GM11168 (cell line): ENCODE results near the gene ASPSCR1.
"Not testable (repeated sequence)": the region's sequence is repeated elsewhere in the genome, so short reads cannot be mapped to it uniquely, and the experiment has no call there.

Experiments used
- in situ Hi-C: fragments of 300-500 bp; cut with MboI; formaldehyde crosslinking; loops from one replicate; pipeline ENCODE4 v1.12.0; 2022; ENCODE audit warnings: low sequenced_read_pairs; ENCODE audit not compliant: unreplicated experiment

Gene ASPSCR1

GRCh38 chr17:82035956-82036633 lies 58.7 kb downstream of the ASPSCR1 start:
- in situ Hi-C loops: no loop called here

DNA sequence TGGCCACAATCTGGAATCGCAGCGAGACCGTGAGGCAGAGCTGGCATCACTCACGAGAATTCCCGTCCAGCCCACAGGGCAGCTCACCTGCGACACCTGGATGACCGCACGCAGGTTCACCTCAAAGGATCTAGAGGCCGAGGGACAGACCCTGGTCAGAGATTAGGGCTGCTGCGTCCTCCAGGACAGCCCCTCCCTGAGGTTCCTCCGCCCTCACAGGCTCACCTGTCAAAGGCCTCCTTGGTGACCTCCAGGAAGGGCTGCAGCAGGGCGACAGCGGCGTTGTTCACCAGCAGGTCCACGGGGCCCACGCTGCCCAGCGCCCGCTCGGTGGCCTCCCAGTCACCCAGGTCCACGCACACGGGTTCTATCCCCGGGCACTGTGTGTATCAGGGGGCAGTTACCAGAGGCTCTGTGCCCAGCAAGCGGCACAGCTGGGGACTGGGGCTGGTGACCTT lies 59.2 kb downstream of the ASPSCR1 start:
- in situ Hi-C loops: no loop called here

DNA sequence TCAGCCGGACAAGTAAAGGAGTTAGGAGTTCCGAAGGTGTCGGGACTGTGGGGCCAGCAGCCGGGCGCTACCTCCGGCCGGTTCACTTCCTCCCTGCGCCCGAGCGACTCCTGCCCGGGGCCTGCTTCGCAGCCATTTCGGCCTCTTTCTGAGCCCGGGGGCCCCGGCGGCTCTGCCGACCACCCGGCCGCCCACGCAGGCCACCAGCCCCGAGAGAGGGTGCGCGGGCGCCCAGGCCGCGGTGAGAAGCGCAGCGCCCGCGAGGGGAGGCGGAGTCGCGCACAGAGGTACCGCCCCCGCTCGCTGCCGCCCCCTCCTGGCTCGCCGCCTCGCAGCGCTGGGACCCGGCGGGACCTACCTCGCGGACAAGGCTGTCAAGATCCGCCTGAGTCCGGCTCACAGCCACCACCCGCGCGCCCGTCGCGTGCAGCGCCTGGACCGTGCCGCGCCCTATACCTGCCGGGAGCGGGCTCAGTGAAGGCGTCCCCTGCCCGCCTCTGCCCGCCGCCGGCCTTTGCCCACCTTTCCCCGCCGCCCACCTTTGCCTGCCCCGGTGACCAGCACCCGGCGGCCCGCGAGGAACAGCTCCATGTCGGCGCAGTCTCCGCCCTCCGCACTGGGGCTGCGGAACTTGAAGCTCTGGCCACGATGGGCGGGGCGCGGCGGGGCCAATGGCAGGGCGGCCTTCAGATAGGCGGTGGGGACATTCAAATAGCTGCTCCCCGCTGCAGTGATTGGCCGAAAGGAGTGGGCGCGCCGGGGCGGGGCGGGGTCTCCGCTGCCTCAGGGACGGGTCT lies 59.9 kb downstream of the ASPSCR1 start, which contains the start of gene DCXR:
DCXR (minus strand) TSS at position 606 of the 797 bp plus-strand sequence; CDS start at position 591, 15 bp downstream.
- in situ Hi-C loops: no loop called here

GRCh38 chr17:82037889-82038195 lies 60.4 kb downstream of the ASPSCR1 start:
- in situ Hi-C loops: no loop called here

GRCh38 chr17:82038796-82039409 lies 61.5 kb downstream of the ASPSCR1 start:
- in situ Hi-C loops: not testable (repeated sequence)

- in situ Hi-C loops: no loop called here
Measured at GRCh38 chr17:82039695-82040299, 62.4 kb downstream of the ASPSCR1 start.

DNA sequence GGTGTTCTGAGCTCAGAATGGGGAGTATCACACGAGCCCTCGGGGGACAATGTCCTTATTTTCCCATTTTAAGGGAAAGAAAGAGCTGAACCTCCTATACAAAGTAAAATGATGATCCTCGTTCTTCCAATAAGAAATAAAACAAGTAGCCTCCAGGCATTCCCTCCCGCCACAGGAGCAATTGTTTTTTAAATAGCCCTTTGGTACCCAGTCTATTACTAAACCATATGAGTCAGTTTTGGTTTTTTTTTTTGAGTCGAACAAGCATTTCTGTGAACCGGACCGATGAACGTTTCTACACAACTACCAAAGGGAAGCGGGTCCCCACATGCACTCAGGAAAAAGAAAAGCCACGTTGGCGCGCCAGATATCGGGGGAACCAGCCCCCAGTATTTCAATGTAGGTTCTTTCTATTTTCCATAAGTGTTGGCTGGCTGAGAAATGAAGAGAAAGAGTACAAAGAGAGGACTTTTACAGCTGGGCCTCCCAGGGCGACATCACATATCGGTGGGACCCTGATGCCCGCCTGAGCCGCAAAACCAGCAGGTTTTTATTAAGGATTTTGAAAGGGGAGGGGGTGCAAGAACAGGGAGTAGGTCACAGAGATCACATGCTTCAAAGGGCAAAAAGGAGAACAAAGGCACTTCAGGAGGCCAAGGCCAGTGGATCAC lies 63.9 kb downstream of the ASPSCR1 start:
- in situ Hi-C loops: no loop called here

GRCh38 chr17:82042649-82043048 lies 65.2 kb downstream of the ASPSCR1 start:
- in situ Hi-C loops: no loop called here

DNA sequence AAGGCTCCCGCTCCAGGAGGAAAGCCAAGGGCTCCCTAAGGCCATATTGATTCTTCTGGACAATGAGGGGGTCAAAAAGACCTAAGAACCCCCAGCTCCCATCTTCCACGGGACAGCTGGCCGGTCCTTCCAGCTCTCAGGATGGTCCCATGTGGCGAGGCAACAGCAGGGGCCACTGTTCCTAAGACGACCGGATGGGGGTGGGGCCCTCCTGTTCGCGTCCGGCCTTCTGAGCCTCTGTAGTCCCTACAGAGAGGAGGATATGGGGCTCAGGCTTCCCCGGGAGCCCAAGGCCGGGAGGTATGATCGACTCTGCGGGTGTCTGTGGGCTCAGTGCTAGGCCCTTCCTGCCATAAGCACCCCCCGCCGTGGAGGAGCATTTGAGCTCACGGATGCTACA lies 66.1 kb downstream of the ASPSCR1 start:
- in situ Hi-C loops: no loop called here

GRCh38 chr17:82045936-82046484 lies 68.6 kb downstream of the ASPSCR1 start:
- in situ Hi-C loops: no loop called here

DNA sequence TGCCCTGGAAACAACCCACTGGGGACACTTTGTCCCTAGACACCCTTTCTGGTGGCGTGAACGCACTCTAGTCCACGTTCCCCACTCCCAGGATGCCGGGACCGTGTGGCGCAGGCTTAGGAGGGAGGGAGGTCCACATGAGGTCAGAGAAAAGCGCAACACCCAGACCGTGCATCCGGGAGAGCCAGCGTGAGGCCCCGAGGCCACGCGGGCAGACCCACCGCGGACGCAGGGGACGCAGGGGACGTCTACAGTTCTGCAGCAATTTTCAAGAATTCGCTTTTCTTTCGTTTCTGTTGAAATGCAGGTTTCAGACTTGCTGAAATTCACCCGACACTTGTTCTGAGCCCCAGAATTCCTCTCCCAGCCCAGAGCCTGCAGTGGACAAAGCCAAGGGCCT lies 69.5 kb downstream of the ASPSCR1 start:
- in situ Hi-C loops: no loop called here

- in situ Hi-C loops: no loop called here
Measured at GRCh38 chr17:82047379-82047778, 70.0 kb downstream of the ASPSCR1 start.

- in situ Hi-C loops: no loop called here
Measured at GRCh38 chr17:82047914-82048570, 70.6 kb downstream of the ASPSCR1 start.

DNA sequence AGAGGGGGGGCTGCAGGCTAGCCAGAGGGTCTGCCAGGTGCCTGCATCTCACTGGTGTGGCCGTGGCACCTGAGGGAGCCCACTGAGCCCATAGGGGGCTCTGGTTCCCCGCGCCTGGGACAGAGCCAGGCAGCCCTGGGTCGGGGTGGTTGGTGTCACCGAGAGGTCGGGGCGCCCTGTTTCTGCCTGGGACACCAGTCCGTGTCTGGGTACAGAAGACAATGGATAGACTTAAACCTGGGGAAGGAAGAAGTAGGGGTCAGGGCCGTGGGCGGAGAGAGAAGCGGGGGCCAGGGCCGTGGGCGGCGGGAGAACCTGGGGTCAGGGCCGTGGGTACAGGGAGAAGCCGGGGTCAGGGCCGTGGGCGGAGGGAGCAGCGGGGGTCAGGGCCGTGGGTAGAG lies 71.1 kb downstream of the ASPSCR1 start:
- in situ Hi-C loops: no loop called here

DNA sequence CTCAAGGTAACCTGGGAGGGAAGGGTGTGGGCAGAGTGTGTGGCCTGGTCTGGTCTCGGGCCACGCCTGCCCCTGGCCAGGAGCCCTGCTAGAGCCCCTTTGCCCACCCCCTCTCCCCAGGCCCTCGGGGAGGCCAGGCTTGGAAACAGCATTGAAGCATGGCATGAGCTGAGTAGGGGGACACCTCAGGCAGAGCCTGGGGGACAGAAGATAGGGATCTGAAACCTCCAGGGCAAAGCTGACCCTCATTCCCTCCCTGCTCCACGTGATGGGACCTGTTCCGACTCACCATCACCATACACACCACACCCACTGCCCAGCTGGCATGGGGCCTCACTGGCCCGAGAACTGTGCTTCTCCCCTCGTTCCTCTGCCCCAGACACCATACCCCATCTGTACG lies 71.7 kb downstream of the ASPSCR1 start:
- in situ Hi-C loops: no loop called here

- in situ Hi-C loops: no loop called here
Measured at GRCh38 chr17:82049521-82049971, 72.1 kb downstream of the ASPSCR1 start.

DNA sequence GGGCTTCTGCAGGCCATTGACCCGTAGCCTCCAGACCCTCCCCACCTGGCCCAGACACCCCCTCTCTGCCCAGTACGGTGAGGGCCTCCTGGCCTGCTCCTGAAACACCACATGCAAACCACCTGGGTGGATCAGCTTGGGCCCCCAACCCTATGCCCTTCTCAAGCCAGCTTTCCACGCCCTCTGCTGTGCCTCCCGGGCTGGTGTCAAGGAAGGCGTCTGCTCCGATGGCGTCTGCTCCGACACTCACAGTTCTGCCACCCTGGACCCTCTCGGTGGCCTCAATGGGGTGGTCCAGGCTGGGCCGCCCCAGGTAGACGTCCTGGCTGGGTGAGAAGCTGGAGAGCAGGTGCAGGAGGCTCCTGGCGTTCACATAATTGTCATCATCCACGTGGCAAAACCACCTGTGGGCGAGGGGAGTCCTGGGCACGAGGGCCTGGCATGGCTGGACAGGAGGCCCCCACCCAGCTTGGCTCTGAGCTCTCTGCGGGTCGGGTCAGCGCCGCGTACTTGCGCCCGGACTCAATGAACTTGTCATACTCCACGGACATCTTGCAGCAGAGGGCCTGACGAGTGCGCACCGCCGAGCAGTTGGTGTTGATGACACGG lies 72.8 kb downstream of the ASPSCR1 start:
- in situ Hi-C loops: no loop called here

- in situ Hi-C loops: no loop called here
Measured at GRCh38 chr17:82050761-82051641, 73.6 kb downstream of the ASPSCR1 start.
